ENCODE results near the gene BBIP1. TPM values are rescaled to one million over a fixed set of nuclear protein-coding genes. Genes with fewer than 3 reads are reported as not detected.

BBIP1 gene
- total and polyA plus RNA-seq, 10 of the 15 experiments (the other 5 are each of a cell fraction or from before 2014, with no cell fraction given) = 13.8 to 40.8 (median 31.3) TPM

DNA sequence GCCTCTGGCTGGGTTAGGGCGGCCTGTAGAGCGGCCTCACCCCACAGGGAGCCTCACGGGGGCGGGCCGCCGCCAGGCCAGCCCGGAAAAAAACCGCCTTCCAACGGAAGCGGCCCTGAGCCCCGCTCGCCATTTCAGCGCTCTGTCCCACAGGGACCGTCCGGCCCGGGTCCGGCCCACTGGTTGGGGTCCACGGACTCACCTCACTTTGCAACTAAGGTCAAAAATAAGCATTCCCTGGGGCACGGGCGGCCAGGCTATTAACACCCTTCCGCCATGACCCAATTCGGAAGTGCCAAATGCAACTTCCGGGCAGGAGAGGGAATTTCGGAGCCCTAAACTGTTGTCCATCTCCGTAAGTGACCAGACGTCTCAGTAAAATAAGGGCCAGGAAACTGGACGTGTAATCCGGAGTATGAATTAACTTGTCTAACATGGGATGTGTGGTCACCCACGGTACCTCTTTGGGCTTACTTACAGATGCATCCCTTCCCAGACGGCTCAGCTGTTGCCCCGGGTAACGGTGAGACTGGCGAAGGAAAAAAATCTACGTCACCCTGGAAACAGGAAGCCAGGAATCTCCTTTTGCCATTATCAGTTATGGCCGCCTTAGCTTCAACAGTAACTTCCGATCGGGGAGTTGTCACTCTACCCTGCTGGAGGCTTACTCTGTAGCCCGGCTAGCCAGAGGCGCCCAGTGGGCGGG, at the start of gene BBIP1 (continued):
- TF ChIP-seq, protein P1, sequence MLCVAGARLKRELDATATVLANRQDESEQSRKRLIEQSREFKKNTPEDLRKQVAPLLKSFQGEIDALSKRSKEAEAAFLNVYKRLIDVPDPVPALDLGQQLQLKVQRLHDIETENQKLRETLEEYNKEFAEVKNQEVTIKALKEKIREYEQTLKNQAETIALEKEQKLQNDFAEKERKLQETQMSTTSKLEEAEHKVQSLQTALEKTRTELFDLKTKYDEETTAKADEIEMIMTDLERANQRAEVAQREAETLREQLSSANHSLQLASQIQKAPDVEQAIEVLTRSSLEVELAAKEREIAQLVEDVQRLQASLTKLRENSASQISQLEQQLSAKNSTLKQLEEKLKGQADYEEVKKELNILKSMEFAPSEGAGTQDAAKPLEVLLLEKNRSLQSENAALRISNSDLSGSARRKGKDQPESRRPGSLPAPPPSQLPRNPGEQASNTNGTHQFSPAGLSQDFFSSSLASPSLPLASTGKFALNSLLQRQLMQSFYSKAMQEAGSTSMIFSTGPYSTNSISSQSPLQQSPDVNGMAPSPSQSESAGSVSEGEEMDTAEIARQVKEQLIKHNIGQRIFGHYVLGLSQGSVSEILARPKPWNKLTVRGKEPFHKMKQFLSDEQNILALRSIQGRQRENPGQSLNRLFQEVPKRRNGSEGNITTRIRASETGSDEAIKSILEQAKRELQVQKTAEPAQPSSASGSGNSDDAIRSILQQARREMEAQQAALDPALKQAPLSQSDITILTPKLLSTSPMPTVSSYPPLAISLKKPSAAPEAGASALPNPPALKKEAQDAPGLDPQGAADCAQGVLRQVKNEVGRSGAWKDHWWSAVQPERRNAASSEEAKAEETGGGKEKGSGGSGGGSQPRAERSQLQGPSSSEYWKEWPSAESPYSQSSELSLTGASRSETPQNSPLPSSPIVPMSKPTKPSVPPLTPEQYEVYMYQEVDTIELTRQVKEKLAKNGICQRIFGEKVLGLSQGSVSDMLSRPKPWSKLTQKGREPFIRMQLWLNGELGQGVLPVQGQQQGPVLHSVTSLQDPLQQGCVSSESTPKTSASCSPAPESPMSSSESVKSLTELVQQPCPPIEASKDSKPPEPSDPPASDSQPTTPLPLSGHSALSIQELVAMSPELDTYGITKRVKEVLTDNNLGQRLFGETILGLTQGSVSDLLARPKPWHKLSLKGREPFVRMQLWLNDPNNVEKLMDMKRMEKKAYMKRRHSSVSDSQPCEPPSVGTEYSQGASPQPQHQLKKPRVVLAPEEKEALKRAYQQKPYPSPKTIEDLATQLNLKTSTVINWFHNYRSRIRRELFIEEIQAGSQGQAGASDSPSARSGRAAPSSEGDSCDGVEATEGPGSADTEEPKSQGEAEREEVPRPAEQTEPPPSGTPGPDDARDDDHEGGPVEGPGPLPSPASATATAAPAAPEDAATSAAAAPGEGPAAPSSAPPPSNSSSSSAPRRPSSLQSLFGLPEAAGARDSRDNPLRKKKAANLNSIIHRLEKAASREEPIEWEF (IDR thresholded peaks at IDR 0.05; ENCODE audit: insufficient replicate concordance, low read depth, low read length) = no peak
- TF ChIP-seq RELA (IDR thresholded peaks at IDR 0.05; ENCODE audit: borderline replicate concordance, partially characterized antibody) (no peak), JUND (IDR thresholded peaks at IDR 0.05; ENCODE audit: low read depth, low read length) (no peak), BCL11A (IDR thresholded peaks at IDR 0.05; ENCODE audit: low read depth, low read length) (no peak), CBX3 (IDR thresholded peaks at IDR 0.05; ENCODE audit: borderline replicate concordance, low read depth) (no peak), RB1 (IDR thresholded peaks at IDR 0.05; ENCODE audit: borderline replicate concordance) (peak; percentile 74), NFYA (IDR thresholded peaks at IDR 0.05; ENCODE audit: borderline replicate concordance, low read depth, low read length) (no peak)
- TF ChIP-seq, protein P2, sequence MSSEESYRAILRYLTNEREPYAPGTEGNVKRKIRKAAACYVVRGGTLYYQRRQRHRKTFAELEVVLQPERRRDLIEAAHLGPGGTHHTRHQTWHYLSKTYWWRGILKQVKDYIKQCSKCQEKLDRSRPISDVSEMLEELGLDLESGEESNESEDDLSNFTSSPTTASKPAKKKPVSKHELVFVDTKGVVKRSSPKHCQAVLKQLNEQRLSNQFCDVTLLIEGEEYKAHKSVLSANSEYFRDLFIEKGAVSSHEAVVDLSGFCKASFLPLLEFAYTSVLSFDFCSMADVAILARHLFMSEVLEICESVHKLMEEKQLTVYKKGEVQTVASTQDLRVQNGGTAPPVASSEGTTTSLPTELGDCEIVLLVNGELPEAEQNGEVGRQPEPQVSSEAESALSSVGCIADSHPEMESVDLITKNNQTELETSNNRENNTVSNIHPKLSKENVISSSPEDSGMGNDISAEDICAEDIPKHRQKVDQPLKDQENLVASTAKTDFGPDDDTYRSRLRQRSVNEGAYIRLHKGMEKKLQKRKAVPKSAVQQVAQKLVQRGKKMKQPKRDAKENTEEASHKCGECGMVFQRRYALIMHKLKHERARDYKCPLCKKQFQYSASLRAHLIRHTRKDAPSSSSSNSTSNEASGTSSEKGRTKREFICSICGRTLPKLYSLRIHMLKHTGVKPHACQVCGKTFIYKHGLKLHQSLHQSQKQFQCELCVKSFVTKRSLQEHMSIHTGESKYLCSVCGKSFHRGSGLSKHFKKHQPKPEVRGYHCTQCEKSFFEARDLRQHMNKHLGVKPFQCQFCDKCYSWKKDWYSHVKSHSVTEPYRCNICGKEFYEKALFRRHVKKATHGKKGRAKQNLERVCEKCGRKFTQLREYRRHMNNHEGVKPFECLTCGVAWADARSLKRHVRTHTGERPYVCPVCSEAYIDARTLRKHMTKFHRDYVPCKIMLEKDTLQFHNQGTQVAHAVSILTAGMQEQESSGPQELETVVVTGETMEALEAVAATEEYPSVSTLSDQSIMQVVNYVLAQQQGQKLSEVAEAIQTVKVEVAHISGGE (CRISPR knock-in tag; IDR thresholded peaks at IDR 0.05) = no peak

Data from GM12878 (cell line).